GM21381 (cell line): ENCODE results near the gene SUPT20HL2.
"Not testable (repeated sequence)": the region's sequence is repeated elsewhere in the genome, so short reads cannot be mapped to it uniquely, and the experiment has no call there.

Experiments used
- ATAC-seq: cut with Tn5 transposase; IDR thresholded peaks from one replicate; pipeline ENCODE4 v1.9.1; 2021; ENCODE audit warnings: mild to moderate bottlenecking, moderate library complexity; ENCODE audit not compliant: unreplicated experiment

Gene SUPT20HL2

DNA sequence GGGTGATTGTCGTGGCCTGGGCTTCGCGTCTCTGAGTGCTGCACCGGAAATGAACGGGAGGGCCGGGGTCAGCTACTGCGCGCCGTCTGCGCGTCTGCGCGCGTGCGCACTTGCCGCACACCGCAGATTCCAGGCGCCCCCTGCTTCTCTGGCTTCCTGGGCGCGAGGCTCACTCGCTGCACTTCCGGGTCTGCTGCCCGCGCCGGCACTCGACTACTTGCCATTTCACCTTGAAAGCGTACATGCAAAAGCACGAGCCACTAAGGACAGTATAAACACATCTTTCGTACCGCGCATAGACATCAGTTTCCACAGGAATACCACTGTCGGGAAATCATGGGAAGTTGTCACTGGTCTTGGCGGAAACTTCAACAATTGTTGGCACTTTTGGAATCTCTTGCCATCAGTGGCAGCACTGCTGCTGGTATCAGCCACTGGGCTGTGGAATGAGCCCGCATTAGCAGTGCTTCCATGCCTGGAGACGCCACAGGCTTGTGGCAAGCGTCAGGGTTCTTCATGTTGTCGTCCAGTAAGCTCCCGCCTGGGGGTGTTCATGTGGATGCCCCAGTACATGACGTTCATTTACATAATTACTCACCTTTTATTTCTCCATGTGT lies at the start of gene SUPT20HL2:
Gene SUPT20HL2, minus strand, starts transcription at position 51 of the 617 bp plus-strand sequence. CDS start 754 bp downstream, outside the sequence.
- ATAC-seq, result no peak

- not testable (repeated sequence) for ATAC-seq
Measured at GRCh38 chrX:24362089-24362745, 48.3 kb upstream of the SUPT20HL2 start.

GRCh38 chrX:24360272-24360671 lies 46.4 kb upstream of the SUPT20HL2 start, which contains the start of gene SUPT20HL1:
Gene SUPT20HL1, plus strand, starts transcription at chrX:24360639. Its CDS starts 2,122 bp downstream, at chrX:24362761.
- no peak for ATAC-seq

DNA sequence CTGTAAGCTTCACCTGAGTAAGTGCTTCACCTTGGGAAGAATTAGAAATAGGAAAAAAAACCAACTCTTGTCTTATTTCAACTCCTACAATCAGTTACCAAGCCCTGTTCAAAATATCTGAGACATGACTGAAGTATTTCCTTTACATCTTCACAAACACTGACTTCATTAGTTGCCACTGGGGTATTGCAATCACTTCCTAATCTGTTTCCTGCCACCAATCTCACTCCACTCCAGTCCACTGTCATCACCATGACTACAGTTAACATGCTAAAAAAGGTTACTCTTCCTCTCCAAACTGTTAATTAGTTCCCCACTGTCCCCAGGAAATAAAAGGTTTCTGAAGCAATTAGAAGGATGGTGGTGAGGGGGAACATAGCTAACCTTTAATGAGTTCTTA lies 43.2 kb upstream of the SUPT20HL2 start:
- no peak for ATAC-seq

GRCh38 chrX:24355095-24355494 lies 41.2 kb upstream of the SUPT20HL2 start:
- no peak for ATAC-seq

- no peak for ATAC-seq
Measured at GRCh38 chrX:24350217-24350616, 36.3 kb upstream of the SUPT20HL2 start.

DNA sequence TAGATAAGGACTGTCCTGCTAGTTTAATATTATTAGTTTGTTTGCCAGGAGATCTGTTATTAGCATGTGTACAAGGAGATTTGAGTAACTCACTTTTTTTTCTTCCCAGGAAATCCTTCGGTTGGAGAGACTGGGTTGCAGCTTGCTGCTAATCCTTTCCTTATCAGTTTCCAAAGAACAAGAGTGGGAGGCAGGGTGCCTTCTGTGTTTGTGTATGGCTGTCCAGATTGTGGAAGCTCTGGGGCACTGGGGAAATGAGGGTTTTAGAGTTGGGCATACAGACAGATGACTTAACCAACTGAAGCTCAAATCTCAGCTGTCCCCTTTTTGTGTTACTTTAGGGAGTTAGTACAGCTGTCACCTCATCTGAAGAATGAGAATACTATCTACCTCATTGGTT lies 34.0 kb upstream of the SUPT20HL2 start:
- ATAC-seq, result no peak

- ATAC-seq, result no peak
Measured at GRCh38 chrX:24343719-24344118, 29.9 kb upstream of the SUPT20HL2 start.

DNA sequence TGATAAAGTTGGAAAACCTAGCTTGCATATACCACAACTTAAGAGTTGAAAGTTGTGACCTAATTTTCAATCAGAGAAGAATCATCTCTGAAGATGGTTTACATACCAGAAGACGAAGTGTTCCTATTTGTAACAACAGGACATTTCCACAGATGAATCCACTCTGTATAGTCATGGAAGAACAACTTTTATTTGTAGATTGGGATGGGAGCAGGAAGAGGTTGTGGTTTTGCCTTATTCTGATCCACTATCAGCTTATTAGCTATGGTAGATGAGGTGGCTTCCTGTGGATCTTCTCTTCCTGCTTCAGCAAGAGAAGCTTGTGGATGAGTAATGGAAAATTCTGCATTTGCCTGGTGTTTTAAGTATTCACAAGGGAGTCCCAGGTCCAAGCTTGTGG lies 27.9 kb upstream of the SUPT20HL2 start:
- no peak for ATAC-seq

GRCh38 chrX:24340501-24340900 lies 26.6 kb upstream of the SUPT20HL2 start:
- no peak for ATAC-seq

- ATAC-seq, result no peak
Measured at GRCh38 chrX:24339911-24340310, 26.0 kb upstream of the SUPT20HL2 start.

DNA sequence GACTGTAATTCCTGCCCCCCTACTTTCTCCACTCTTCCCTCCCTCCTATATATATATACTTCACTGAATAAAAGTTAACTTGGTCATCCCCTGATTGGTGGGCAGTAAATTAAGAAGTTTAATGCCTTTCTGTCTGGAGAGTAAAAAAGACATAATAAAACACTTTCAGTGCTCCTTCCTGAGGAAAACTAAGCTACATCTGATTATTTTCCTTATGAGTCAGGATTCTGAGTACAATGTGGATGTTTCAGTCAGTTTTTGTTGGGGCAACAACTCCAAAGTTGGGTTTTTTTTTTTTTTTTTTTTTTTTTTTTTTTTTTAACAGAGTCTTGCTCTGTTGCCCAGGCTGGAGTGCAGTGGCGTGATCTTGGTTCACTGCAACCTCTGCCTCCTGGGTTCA lies 22.0 kb upstream of the SUPT20HL2 start:
- no peak for ATAC-seq

GRCh38 chrX:24334461-24334860 lies 20.6 kb upstream of the SUPT20HL2 start:
- ATAC-seq, result no peak

DNA sequence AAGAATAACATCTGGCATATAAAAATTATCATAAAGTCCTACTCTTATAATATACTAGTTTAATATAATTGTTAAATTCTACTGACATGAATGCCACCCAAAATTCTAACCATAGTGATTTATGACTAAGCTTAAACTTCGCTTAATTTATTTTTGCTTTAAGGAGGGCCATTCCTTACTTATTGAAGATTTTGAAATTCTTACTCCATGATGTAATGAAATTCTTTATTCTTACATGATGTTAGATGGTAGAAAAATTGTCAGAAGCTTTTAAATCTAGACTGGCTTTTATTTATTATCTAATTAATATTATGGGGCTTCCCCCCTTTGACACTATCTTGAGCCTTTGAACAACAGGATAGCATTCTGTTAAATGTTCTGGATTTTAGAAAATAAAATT lies 19.5 kb upstream of the SUPT20HL2 start:
- no peak for ATAC-seq

DNA sequence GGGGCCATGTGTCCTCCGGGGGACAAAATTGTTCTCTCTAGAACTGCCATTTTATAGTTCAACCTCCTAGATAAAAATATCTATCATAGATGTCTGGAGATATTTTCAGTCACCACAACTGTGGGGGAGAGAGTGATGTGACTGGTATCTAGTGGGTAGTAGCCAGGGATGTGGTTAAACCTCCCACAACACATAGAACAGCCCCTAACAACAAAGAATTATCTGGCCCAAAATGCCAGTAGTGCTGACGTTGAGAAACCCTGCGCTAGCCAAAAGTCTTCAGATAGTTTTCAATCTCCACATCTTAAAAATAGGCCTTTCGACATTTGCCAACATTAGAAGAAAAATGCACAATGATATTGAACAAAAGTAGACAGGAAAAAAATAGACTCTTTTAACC lies 19.0 kb upstream of the SUPT20HL2 start:
- no peak for ATAC-seq

- no peak for ATAC-seq
Measured at GRCh38 chrX:24325231-24325630, 11.4 kb upstream of the SUPT20HL2 start.

GRCh38 chrX:24321741-24322395 lies 8.0 kb upstream of the SUPT20HL2 start:
- ATAC-seq, result no peak

DNA sequence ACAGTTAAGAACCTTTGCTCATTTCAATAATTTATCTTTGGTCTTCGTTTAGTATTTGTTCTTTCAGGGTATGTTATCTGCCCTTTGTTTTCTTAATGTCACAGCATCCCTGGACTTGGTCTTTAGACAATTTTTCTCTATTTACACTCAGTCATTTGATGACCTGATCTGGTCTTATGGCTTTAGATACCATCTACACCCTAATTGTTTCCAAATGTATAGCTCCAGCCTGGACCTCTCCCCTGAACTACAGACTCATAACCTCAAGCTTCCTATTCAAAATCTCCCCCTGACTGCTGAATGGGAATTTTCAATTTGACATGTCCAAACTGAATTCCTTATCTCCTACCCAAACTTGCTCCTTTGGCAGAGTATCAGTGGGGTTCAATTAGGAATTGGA lies 3.7 kb upstream of the SUPT20HL2 start:
- ATAC-seq, result no peak

- ATAC-seq, result no peak
Measured at GRCh38 chrX:24316111-24316510, 2.2 kb upstream of the SUPT20HL2 start.

GRCh38 chrX:24312249-24312607 lies 1.6 kb downstream of the SUPT20HL2 start:
- ATAC-seq, result not testable (repeated sequence)

- not testable (repeated sequence) for ATAC-seq
Measured at GRCh38 chrX:24311507-24312248, 2.2 kb downstream of the SUPT20HL2 start.
